NAMALWA (cell line): ENCODE results near the gene DEFB121.
"Not testable (repeated sequence)": the region's sequence is repeated elsewhere in the genome, so short reads cannot be mapped to it uniquely, and the experiment has no call there.

Experiments used
- DNase-seq: peaks from one replicate; pipeline ENCODE4 v3.0.0-alpha.2; 2015; ENCODE audit warnings: low spot score

The DEFB121 gene, protein sequence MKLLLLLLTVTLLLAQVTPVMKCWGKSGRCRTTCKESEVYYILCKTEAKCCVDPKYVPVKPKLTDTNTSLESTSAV

DNA sequence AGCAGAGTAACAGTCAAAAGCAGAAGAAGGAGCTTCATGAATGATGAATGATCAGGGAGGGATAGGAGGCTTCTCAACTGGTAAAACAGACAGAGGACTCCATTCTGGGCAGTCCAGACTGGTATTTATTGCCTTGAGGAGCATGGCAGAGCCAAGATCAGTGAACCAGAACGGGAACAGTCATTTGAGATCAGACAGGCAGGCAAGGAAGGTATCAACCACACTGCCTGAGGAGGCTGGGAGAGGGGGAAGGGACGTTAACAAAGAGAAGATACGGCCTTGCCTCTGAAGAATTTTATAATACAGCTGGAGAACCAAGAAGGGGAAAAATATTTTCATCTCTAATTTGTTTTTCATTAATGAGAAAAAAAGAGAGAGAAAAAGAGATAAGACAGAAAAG, at the start of gene DEFB121:
DEFB121 (minus strand) TSS at position 101 of the 400 bp plus-strand sequence; CDS start at position 38, 63 bp downstream.
- no peak for DNase-seq

DNA sequence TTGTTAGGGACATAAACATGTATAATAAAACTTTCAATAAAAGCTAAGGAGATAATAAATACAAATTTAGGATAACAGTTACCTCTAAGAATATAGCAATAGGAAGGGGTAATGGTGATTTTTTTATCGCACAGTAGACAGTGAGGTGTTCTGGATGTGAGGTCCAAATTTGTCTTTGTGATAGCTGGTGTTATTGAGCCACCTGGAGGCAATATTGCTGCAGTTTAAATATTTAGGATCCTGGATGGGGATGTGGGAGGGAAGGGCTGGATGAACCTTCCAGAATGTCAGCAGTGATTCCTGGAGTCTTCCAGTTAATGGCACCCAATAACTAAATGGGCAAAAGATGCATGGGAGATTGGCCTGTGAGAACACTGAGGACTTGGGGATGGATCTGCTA, 48.3 kb upstream of the DEFB121 start:
- DNase-seq, result no peak

- no peak for DNase-seq
Measured at GRCh38 chr20:31452575-31452974, 46.6 kb upstream of the DEFB121 start.

- DNase-seq, result no peak
Measured at GRCh38 chr20:31449511-31450414, 43.7 kb upstream of the DEFB121 start.

DNA sequence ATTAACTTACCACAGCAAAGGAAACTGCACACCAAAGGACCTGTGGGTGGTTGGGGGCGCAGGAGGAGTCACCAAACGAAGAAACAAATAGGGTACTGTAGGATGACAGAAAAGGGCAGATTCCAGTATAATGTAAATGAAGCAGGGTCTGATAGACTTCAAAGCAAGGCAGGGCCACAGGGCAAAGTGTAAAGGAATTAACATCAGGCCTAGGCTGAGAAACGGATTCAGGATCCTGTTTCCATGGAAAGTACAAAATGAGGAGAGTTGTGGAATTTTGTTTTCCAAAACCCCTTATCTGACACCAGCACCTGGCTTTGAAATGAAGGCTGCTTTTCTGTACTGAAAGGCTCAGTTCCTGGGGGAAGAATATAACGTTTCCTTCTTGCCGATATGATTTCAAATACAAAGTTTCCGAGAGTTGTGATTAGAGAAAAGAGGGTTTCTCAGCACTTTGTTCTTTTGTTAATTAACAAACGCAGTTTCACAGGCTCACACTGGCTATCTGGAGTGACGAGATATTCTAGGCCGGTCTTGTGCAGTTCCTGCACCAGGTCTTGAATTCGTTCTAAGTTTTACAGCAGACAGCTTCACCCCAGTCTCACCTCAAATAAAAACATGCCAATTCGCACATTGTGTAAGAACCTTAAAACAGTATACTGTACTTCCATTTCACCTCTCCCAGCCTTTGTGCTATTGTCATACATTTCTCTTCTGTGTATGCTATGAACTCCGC, 40.2 kb upstream of the DEFB121 start:
- DNase-seq, result no peak

- DNase-seq, result no peak
Measured at GRCh38 chr20:31440012-31440659, 34.1 kb upstream of the DEFB121 start, which contains the start of gene DEFB123. DEFB123 (plus strand) TSS chr20:31440632; CDS start chr20:31440699, 67 bp downstream.

DNA sequence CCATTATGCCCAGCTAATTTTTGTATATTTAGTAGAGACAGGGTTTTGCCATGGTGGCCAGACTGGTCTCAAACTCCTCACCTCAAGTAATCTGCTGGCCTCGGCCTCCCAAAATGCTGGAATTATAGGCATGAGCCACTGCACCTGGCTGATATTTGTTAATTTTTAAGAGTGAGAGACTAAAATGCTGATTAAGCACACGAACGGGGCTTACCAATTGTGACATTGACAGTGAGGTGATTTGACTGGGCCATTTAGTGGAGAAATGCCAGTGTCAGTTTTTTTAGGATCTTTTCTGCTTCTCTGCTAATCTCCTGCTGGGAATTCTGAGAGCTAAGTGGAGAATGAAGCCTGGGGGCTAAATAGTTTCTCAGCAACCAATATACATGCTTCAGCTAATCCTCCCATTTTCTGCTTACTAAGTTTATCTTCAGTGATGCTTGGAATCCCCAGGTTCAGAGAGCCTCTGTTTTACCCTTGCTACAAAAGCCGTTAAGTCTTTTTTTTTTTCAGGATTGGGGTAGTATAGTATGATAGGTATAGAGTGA, 24.6 kb upstream of the DEFB121 start:
- DNase-seq, result no peak

DNA sequence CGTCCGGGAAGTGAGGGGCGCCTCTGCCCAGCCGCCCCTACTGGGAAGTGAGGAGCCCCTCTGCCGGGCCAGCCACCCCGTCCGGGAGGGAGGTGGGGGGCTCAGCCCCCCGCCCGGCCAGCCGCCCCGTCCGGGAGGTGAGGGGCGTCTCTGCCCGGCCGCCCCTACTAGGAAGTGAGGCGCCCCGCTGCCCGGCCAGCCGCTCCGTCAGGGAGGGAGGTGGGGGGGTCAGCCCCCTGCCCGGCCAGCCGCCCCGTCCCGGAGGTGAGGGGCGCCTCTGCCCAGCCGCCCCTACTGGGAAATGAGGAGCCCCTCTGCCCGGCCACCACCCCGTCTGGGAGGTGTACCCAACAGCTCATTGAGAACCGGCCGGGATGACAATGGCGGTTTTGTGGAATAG, 21.6 kb upstream of the DEFB121 start:
- not testable (repeated sequence) for DNase-seq

DNA sequence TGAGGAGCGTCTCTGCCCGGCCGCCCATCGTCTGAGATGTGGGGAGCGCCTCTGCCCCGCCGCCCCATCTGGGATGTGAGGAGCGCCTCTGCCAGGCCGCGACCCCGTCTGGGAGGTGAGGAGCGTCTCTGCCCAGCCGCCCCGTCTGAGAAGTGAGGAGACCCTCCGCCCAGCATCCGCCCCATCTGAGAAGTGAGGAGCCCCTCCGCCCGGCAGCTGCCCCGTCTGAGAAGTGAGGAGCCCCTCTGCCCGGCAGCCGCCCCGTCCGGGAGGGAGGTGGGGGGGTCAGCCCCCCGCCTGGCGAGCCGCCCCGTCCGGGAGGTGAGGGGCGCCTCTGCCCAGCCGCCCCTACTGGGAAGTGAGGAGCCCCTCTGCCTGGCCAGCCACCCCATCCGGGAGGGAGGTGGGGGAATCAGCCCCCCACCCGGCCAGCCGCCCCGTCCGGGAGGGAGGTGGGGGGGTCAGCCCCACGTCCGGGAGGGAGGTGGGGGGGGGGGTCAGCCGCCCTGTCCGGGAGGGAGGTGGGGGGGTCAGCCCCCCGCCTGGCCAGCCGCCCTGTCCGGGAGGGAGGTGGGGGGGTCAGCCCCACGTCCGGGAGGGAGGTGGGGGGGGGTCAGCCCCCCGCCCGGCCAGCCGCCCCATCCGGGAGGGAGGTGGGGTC, 21.0 kb upstream of the DEFB121 start:
- not testable (repeated sequence) for DNase-seq

DNA sequence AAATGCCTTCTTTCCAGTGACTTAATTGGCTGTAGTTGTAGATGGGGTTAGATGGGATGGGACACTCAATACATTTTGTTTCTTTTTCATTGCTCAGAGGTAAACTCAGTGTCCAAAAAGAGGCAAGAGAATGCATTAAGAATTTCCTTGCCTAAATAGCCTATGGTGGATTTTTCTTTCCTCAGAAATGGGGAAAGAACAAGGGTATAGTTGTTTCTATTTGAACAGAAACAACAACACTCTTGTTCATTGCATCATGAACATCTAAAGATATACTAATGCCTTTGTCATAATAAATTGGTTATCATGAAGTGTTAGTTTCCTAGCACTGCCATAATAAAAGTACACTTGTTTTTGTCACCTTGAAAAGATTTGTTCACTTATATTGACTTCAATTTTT, 19.8 kb upstream of the DEFB121 start:
- no peak for DNase-seq

- no peak for DNase-seq
Measured at GRCh38 chr20:31418307-31418706, 12.3 kb upstream of the DEFB121 start.

GRCh38 chr20:31415653-31416052, 9.6 kb upstream of the DEFB121 start:
- DNase-seq, result no peak

GRCh38 chr20:31414381-31414780, 8.4 kb upstream of the DEFB121 start:
- DNase-seq, result no peak

GRCh38 chr20:31410011-31410410, 4.0 kb upstream of the DEFB121 start:
- no peak for DNase-seq

DNA sequence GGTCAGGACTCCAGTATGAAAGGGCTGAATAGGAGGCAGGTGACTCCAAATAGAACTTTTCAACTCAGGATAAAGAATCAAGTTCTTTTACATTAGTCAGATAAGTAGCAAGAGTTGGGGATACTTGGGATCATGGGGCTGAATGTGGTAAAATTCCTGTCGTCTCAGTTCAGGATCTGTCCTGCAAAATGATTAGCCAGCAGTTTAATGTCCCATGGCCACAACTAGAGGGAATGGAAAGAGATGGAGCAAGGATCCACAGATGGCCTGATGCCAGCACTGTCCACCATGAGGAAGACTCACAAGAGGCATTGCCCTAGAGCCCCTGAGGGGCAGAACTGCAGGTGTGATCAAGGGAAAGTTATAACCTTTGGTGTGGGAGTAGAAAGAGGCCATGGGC, 2.1 kb downstream of the DEFB121 start:
- no peak for DNase-seq

DNA sequence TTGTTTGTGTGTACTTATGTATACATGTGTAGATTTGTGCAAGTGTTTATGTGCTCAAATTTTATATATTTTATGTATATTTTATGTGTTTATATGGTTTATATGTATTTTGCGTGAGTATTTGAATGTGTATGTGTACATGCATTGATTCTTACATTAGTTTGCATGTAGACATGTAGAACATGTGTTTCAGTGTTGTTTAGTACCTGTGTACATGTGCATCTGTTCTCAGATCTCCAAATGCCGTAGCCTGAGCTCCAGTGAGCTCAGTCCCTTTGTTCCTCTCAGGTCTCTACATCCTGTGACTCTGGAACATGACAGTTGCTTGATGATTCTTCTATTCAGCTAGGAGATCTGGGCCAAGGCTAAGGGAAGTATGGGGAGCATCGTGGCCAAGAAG, 11.1 kb downstream of the DEFB121 start:
- no peak for DNase-seq

DNA sequence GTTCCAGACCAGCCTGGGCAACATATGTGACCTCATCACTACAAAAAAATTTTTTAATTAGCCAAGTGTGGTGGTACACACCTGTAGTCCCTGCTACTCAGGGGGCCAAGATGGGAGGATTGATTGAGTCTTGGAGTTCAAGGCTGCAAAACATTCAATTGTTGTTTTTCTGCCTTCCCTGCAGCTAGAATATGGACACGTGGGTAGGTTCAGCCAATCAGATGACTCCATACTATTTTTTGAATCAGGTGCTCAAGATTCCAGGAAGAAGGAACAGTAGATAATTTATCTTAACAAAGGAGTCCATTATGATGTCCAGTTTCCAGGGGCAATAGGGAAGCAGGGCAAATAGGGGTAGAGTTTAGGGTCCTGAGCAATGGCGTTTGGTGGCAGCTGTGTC, 13.2 kb downstream of the DEFB121 start:
- DNase-seq, result no peak

GRCh38 chr20:31390490-31390889, 15.5 kb downstream of the DEFB121 start, which contains the start of gene DEFB119:
DEFB119 (minus strand) TSS chr20:31390590; CDS start chr20:31390483, 107 bp downstream.
- DNase-seq, result no peak

DNA sequence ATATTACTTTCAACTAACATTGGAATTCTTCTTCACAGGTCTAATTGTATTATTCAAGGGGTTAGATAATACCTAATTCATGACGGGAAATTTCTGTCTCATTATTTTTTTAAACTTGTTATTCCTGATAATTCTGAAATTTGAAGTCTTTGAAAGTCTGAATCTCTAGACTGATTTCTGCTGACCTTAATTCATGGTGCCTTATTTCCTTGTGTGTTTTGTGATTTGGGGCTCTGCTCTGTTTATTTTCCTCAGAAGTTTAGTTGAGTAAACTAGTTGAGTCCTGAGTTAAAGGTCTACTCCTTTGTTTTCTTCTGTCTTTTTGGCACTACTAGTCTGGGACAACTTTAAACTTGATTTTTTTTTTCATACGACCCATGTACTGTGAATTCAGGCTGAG, 31.7 kb downstream of the DEFB121 start:
- no peak for DNase-seq

DNA sequence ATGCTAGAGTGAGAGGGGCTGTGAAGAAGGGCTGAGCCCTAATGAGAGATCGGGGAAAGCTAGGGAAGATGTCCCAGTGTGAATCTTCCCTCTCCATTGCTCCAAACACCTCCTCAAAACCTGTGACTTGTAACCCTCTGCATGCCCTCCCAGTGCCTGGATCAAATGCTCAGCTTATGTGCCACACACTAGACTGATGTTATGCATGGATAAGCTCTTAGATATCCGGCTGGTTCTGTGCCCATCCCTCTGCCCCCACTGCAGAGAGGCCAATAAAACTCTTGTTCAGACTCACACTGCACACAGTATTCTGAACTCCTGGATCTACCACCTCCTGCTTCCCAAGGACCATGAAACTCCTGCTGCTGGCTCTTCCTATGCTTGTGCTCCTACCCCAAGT, 37.7 kb downstream of the DEFB121 start, which contains the start of gene DEFB118:
DEFB118 (plus strand) TSS at position 301 of the 400 bp plus-strand sequence; CDS start at position 351, 50 bp downstream.
- no peak for DNase-seq

GRCh38 chr20:31364272-31364671, 41.7 kb downstream of the DEFB121 start:
- DNase-seq, result not testable (repeated sequence)
